Esophagus muscularis mucosa (tissue), 4 donors: ENCODE data around the gene BCKDHB. TPM values are rescaled to one million over a fixed set of nuclear protein-coding genes. Genes with fewer than 3 reads are reported as not detected.
"Not testable (repeated sequence)": the region's sequence is repeated elsewhere in the genome, so short reads cannot be mapped to it uniquely, and the experiment has no call there.

Source experiments
- DNase-seq: peaks from one replicate; pipeline ENCODE4 v3.0.0-alpha.2; 2017; ENCODE audit errors: extremely low spot score
- H3K27ac ChIP-seq, 4 donors: fragments of 200-600 bp; sonication (generic); replicated peaks in 1 of 4; 1 replicate in 3 of 4; 2 replicates in 1 of 4; pipeline ENCODE4 v1.5.1; 2016 to 2019; ENCODE audit warnings: mild to moderate bottlenecking in 1 of 4
- H3K27me3 ChIP-seq, 4 donors: fragments of 200-600 bp; sonication (generic); one replicate each; pipeline versions ENCODE4 v1.5.1 to v1.6.0; 2016 to 2019
- H3K36me3 ChIP-seq, 4 donors: fragments of 200-600 bp; sonication (generic); one replicate each; pipeline ENCODE4 v1.5.1; 2016 to 2019
- H3K4me1 ChIP-seq, 4 donors: fragments of 200-600 bp; sonication (generic); one replicate each; pipeline ENCODE4 v1.5.1; 2016 to 2019
- H3K4me3 ChIP-seq, 4 donors: fragments of 200-600 bp; sonication (generic); 1 replicate in 2 of 4; 2 replicates in 2 of 4; pipeline ENCODE4 v1.5.1; 2016 to 2019; ENCODE audit warnings: mild to moderate bottlenecking in 4 of 4, moderate library complexity in 1 of 4
- H3K9me3 ChIP-seq, 4 donors: fragments of 200-600 bp; sonication (generic); 1 replicate in 3 of 4; 2 replicates in 1 of 4; pipeline ENCODE4 v1.5.1; 2016 to 2019
- EP300 ChIP-seq: sonication (generic); formaldehyde crosslinking; IDR thresholded peaks from one replicate; pipeline ENCODE4 v1.6.1; 2017; ENCODE audit warnings: antibody characterized with exemption
- POLR2A ChIP-seq: fragments of 450-650 bp; IDR thresholded peaks from one replicate; pipeline ENCODE4 v1.6.1; 2017; ENCODE audit warnings: antibody characterized with exemption, moderate library complexity, mild to moderate bottlenecking, low read depth
- POLR2AphosphoS5 ChIP-seq, 2 donors: sonication (generic); formaldehyde crosslinking; IDR thresholded peaks; one replicate each; pipeline ENCODE4 v1.6.1; 2017; ENCODE audit warnings: antibody characterized with exemption in 2 of 2
- WGBS: methylation state at CpG from one replicate; pipeline ENCODE4 v1.1.5; 2018; 5-methylcytosine and 5-hydroxymethylcytosine counted together
- intact Hi-C: fragments of 100-400 bp; cut with DNase I; formaldehyde crosslinking; loops from one replicate; pipeline ENCODE4 v1.15.1; 2023
- total RNA-seq, 4 donors: library from RNA; depleted of rRNA; stranded (reverse); fragments of >200 nt; gene quantifications; one replicate each; pipeline versions ENCODE4 v1.1.0 to v1.2.1, GENCODE V29; 2016
- TF ChIP-seq, protein P1 (sequence below), 3 experiments: fragments of 200-600 bp in 2 of 3; fragments of 450-650 bp in 1 of 3; sonication (generic) in 2 of 3; IDR thresholded peaks; one replicate each; pipeline ENCODE4 v1.5.1; 2017 to 2019; ENCODE audit warnings: antibody characterized with exemption in 3 of 3, mild to moderate bottlenecking in 2 of 3, moderate library complexity in 1 of 3

BCKDHB gene
- total RNA-seq, 4 donors from 2014 or later, result 12.2 to 26.2 (median 20.6) TPM

DNA sequence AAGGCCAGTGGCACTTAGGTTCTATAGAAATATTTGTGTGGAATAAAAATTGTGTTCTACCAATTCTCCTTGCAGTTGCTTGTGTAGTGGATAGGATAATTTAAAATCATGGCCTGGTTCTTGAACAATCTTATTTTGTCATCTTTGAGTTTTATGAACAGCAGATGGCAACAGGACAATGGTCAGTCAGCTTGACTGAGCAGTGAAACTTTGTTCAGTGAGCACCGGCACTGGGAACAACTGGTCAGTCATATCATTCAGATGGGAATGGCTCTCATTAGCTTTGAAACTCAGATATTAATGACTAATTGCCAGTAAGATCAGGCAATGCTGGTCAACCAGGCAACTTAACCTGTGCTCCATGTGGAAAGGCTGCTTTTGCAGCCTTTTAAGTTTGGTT lies 129.2 kb downstream of the BCKDHB start:
- Histone ChIP-seq H3K9me3 (no peaks in the 10 kb centered on the region), H3K36me3 (no peaks in the 10 kb centered on the region), H3K27me3 (no peaks in the 10 kb centered on the region), H3K4me3 (no peak overlapping the region), H3K4me1 (no peaks in the 10 kb centered on the region), H3K27ac (no peak overlapping the region)
- intact Hi-C loops, result no loop called here
- DNase-seq, result no peak
- WGBS, result 85% methylated on average over 1 of the region's 1 CpG
- no peak for TF ChIP-seq POLR2AphosphoS5 (IDR thresholded peaks at IDR 0.05)
- no peak for TF ChIP-seq POLR2A
- TF ChIP-seq, protein P1, sequence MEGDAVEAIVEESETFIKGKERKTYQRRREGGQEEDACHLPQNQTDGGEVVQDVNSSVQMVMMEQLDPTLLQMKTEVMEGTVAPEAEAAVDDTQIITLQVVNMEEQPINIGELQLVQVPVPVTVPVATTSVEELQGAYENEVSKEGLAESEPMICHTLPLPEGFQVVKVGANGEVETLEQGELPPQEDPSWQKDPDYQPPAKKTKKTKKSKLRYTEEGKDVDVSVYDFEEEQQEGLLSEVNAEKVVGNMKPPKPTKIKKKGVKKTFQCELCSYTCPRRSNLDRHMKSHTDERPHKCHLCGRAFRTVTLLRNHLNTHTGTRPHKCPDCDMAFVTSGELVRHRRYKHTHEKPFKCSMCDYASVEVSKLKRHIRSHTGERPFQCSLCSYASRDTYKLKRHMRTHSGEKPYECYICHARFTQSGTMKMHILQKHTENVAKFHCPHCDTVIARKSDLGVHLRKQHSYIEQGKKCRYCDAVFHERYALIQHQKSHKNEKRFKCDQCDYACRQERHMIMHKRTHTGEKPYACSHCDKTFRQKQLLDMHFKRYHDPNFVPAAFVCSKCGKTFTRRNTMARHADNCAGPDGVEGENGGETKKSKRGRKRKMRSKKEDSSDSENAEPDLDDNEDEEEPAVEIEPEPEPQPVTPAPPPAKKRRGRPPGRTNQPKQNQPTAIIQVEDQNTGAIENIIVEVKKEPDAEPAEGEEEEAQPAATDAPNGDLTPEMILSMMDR (IDR thresholded peaks at IDR 0.05), result no peak
- no peak for TF ChIP-seq EP300

DNA sequence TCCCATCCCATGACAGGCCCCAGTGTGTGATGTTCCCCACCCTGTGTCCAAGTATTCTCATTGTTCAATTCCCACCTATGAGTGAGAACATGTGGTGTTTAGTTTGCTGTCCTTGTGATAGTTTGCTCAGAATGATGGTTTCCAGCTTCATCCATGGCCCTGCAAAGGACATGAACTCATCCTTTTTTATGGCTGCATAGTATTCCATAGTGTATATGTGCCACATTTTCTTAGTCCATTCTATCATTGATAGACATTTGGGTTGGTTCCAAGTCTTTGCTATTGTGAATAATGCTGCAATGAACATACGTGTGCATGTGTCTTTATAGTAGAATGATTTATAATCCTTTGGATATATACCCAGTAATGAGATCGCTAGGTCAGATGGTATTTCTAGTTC lies 132.3 kb downstream of the BCKDHB start:
- H3K36me3 ChIP-seq, H3K4me3 ChIP-seq, intact Hi-C loops, DNase-seq, H3K9me3 ChIP-seq, H3K27me3 ChIP-seq, H3K4me1 ChIP-seq, H3K27ac ChIP-seq: not testable (repeated sequence)
- WGBS, result 87% methylated on average over 2 of the region's 2 CpGs

DNA sequence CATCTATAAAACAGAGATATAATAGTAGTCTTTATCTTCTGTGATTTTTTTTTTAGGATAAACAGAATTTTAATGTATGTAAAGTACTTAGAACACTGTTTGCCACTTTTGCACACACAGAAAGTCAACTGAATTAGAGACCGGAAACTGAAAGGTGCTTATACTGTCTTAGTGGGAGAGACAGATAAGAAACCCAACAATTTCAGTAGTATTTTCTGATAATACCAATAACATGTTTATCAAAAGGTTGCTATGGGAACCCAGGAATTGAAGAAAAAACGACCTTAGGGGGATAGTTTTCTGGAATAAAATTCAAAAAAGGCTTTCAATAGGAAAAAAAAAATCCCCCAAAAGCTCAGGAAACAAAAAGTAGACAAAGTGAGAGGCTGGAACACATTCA lies 138.6 kb downstream of the BCKDHB start:
- WGBS, result 81% methylated on average over 2 of the region's 2 CpGs
- Histone ChIP-seq H3K27me3 (no peaks in the 10 kb centered on the region), H3K36me3 (no peaks in the 10 kb centered on the region), H3K4me1 (peaks cover 0 to 8% (median 3%) of the 10 kb centered on the region in 4 donors), H3K9me3 (no peaks in the 10 kb centered on the region), H3K4me3 (no peak overlapping the region), H3K27ac (no peak overlapping the region)
- TF ChIP-seq EP300 (no peak), POLR2A (no peak), POLR2AphosphoS5 (IDR thresholded peaks at IDR 0.05) (no peak)
- TF ChIP-seq, protein P1 (IDR thresholded peaks at IDR 0.05), result no peak
- intact Hi-C loops, result no loop called here
- no peak for DNase-seq

DNA sequence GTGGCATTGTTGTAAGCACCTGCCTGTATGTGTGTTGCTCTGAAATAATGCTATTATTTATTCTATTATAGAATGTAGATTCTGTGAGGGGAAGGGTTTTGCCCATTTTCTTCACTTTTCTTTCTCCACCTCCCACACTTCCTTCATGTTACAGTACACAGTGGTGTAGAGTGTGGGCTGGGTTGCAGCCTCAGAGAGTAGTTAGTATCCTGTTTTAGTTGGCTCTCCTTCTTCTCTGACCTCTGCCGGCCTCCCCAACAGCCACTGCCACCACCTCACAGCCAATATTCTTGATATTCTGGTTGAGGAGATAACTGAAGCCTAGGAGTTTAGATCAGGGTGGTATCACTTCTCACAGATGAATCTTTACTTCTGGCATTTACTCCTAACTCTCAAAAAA lies 143.4 kb downstream of the BCKDHB start:
- no peak for DNase-seq
- peaks cover 0 to 8% (median 3%) of the 10 kb centered on the region in 4 donors for H3K4me1 ChIP-seq
- no peaks in the 10 kb centered on the region for H3K36me3 ChIP-seq
- WGBS, result 82% methylated on average over 1 of the region's 1 CpG
- intact Hi-C loops, result no loop called here
- H3K9me3 ChIP-seq, result no peaks in the 10 kb centered on the region
- TF ChIP-seq POLR2A (no peak), EP300 (no peak), POLR2AphosphoS5 (IDR thresholded peaks at IDR 0.05) (no peak)
- TF ChIP-seq, protein P1 (IDR thresholded peaks at IDR 0.05), result no peak
- H3K27me3 ChIP-seq, result no peaks in the 10 kb centered on the region
- no peak overlapping the region for H3K4me3 ChIP-seq
- H3K27ac ChIP-seq, result no peak overlapping the region

DNA sequence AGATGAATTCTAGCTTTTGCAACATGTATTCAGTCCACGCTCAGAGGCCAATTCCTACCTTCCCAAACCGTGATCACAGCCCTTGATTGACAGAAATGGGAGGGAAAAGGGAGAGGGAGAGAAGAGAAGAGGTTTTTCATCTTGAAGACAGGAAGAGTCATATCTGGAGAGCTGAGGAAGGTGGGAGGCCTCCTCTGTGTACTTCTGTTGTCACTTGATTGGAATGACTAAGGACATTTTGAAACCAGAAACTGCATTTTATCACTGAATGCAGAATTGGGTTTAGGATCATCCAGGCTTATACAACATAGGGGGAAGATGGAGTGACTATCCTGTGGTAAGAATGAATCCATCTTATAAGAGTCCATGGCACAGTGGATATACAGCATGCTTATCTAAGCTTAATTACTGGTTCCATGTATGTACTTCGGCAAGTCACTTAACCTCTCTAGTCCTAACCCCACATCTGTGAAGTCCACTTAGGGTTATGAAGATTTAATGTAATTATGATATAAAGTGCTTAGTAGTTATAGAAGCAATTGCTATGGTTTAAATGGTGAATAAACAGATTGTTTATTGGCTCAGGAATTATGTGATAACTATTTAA lies 144.0 kb downstream of the BCKDHB start:
- no peak for DNase-seq
- no peak overlapping the region for H3K27ac ChIP-seq
- intact Hi-C loops, result no loop called here
- H3K9me3 ChIP-seq, result no peaks in the 10 kb centered on the region
- H3K27me3 ChIP-seq, result no peaks in the 10 kb centered on the region
- H3K4me3 ChIP-seq, result no peak overlapping the region
- no peaks in the 10 kb centered on the region for H3K36me3 ChIP-seq
- H3K4me1 ChIP-seq, result peaks cover 0 to 8% (median 3%) of the 10 kb centered on the region in 4 donors
- WGBS, result 91% methylated on average over 3 of the region's 3 CpGs
- TF ChIP-seq, protein P1 (IDR thresholded peaks at IDR 0.05), result no peak
- no peak for TF ChIP-seq POLR2A
